ENCODE data around the gene RAPSN. TPM values are rescaled to one million over a fixed set of nuclear protein-coding genes. Genes with fewer than 3 reads are reported as not detected.

Gene RAPSN
- total and polyA plus RNA-seq, 2 donors (not counting 1 experiment from before 2014, with no cell fraction given), result 0.17 TPM; not detected in 1

DNA sequence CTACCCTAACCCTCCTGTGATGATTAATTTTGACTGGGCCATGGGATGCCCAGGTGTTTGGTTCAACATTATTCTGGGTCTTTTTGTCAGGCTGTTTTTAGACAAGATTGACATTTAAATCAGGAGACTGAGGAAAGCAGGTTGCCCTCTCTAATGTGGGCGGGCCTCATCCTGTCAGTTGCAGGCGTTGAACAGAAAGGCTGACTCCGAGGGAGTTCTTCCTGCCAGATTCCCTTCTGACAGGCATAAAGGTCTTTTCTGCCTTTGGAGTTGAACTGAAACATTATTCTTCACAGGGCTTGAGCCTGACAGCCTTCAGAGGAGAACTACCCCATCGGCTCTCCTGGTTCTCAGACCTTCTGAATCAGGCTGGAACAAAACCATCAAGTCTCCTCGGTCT lies 18.4 kb downstream of the RAPSN start:
- no peak overlapping the region for H3K27ac ChIP-seq (ENCODE audit: insufficient read depth, low read length)

DNA sequence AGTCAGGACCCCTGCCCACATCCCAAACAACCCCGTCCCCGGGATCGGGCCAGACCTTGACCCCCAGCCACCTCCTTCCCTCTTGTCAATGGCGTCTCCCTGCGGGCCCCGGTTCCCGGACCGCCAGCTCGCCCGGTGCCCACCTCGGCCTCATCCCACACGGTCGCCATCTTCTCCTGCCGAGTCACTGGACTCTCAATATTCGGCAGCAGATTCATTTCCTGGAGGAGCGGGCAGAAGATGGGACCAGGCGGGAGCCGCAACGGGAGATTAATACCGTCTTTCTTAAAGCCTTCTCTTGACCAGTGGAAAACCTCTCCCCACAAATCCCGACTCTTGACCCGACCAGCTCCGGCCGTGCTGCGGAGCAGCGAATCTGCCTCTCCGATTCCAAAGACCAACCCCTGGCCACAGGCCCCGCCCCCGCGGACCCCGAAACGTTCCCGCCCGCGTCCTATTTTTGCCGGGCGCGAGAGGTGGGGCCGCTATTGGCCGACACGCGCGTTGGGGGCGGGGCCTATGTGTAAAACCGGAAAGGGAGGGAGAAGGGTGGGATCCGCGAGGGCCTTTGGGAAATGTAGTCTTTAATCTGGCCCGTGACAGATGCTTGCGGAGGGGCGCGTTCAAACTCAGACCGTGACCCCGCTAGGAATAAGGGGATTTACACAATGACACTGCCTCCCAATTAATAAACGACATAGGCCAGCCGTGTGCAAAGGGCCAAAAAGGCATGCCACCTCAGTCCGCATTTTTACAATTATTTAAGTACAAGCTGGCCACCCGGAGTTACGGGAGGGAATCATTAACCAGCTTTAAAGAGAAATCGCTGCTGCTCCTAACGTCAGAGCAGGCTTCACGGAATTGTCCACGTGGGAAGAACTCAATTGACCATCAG lies 22.6 kb downstream of the RAPSN start, which contains the start of gene PSMC3:
TSS of gene PSMC3 (minus strand) at position 378 of the 895 bp plus-strand sequence. CDS start at position 218, 160 bp downstream.
- peak within 1 kb of the TSS; percentile 98 for H3K4me2 ChIP-seq (ENCODE audit: extremely low read depth, insufficient read depth, low read length)
- peak within 1 kb of the TSS; percentile 64 to 98 (median 85) for H3K4me3 ChIP-seq (replicated peaks in 1 of 4; ENCODE audit: control extremely low read depth in 1 of 4, insufficient read depth in 1 of 4, low read depth in 3 of 4, low read length in 4 of 4)
- H3K36me3 ChIP-seq (ENCODE audit: control insufficient read depth, insufficient read depth, low read length), result peaks cover 20% of the 10 kb centered on the region
- H3K9ac ChIP-seq (ENCODE audit: insufficient read depth, low read length), result peak within 1 kb of the TSS; percentile 96
- peaks cover 4% of the 10 kb centered on the region for H3K4me1 ChIP-seq (ENCODE audit: control insufficient read depth, extremely low read depth, insufficient read depth, low read length)
- peak within 1 kb of the TSS; percentile 95 for H2AFZ ChIP-seq (ENCODE audit: low read length)
- no peaks in the 10 kb centered on the region for H4K20me1 ChIP-seq (ENCODE audit: control insufficient read depth, extremely low read depth, insufficient read depth, low read length)
- H3K27ac ChIP-seq (ENCODE audit: insufficient read depth, low read length), result peak within 1 kb of the TSS; percentile 97
- DNase-seq (ENCODE audit: low read depth in 2 of 2), result peak; percentile 91 to 96
- H3K79me2 ChIP-seq (ENCODE audit: control insufficient read depth, insufficient read depth, low read length), result peaks cover 24% of the 10 kb centered on the region
- H3K27me3 ChIP-seq (ENCODE audit: control insufficient read depth, insufficient read depth, low read length), result no peaks in the 10 kb centered on the region
- H3K9me3 ChIP-seq (ENCODE audit: control insufficient read depth, insufficient read depth, low read depth, low read length), result no peaks in the 10 kb centered on the region
- TF ChIP-seq, protein P1, sequence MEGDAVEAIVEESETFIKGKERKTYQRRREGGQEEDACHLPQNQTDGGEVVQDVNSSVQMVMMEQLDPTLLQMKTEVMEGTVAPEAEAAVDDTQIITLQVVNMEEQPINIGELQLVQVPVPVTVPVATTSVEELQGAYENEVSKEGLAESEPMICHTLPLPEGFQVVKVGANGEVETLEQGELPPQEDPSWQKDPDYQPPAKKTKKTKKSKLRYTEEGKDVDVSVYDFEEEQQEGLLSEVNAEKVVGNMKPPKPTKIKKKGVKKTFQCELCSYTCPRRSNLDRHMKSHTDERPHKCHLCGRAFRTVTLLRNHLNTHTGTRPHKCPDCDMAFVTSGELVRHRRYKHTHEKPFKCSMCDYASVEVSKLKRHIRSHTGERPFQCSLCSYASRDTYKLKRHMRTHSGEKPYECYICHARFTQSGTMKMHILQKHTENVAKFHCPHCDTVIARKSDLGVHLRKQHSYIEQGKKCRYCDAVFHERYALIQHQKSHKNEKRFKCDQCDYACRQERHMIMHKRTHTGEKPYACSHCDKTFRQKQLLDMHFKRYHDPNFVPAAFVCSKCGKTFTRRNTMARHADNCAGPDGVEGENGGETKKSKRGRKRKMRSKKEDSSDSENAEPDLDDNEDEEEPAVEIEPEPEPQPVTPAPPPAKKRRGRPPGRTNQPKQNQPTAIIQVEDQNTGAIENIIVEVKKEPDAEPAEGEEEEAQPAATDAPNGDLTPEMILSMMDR (conservative IDR thresholded peaks at IDR 0.05 in 1 of 2, IDR thresholded peaks at IDR 0.05 in 1 of 2; ENCODE audit: low read depth in 1 of 2, low read length in 2 of 2), result no peak
- no peak for TF ChIP-seq EZH2 (IDR thresholded peaks at IDR 0.05; ENCODE audit: low read length, missing control alignments)

More for the DNA sequence above, 18.4 kb downstream of the RAPSN start:
- no peaks in the 10 kb centered on the region for H3K27me3 ChIP-seq (ENCODE audit: control insufficient read depth, insufficient read depth, low read length)
- H4K20me1 ChIP-seq (ENCODE audit: control insufficient read depth, extremely low read depth, insufficient read depth, low read length), result no peaks in the 10 kb centered on the region
- no peak for TF ChIP-seq EZH2 (IDR thresholded peaks at IDR 0.05; ENCODE audit: low read length, missing control alignments)
- TF ChIP-seq, protein P1 (conservative IDR thresholded peaks at IDR 0.05 in 1 of 2, IDR thresholded peaks at IDR 0.05 in 1 of 2; ENCODE audit: low read depth in 1 of 2, low read length in 2 of 2), result no peak
- H3K79me2 ChIP-seq (ENCODE audit: control insufficient read depth, insufficient read depth, low read length), result peaks cover 6% of the 10 kb centered on the region
- no peaks in the 10 kb centered on the region for H3K4me1 ChIP-seq (ENCODE audit: control insufficient read depth, extremely low read depth, insufficient read depth, low read length)
- H3K9me3 ChIP-seq (ENCODE audit: control insufficient read depth, insufficient read depth, low read depth, low read length), result no peaks in the 10 kb centered on the region
- no peak overlapping the region for H3K4me2 ChIP-seq (ENCODE audit: extremely low read depth, insufficient read depth, low read length)
- no peaks in the 10 kb centered on the region for H3K36me3 ChIP-seq (ENCODE audit: control insufficient read depth, insufficient read depth, low read length)
- H3K9ac ChIP-seq (ENCODE audit: insufficient read depth, low read length), result no peak overlapping the region
- H3K4me3 ChIP-seq (replicated peaks in 1 of 4; ENCODE audit: control extremely low read depth in 1 of 4, insufficient read depth in 1 of 4, low read depth in 3 of 4, low read length in 4 of 4), result no peak overlapping the region
- DNase-seq (ENCODE audit: low read depth in 2 of 2), result no peak
- H2AFZ ChIP-seq (ENCODE audit: low read length), result no peak overlapping the region

DNA sequence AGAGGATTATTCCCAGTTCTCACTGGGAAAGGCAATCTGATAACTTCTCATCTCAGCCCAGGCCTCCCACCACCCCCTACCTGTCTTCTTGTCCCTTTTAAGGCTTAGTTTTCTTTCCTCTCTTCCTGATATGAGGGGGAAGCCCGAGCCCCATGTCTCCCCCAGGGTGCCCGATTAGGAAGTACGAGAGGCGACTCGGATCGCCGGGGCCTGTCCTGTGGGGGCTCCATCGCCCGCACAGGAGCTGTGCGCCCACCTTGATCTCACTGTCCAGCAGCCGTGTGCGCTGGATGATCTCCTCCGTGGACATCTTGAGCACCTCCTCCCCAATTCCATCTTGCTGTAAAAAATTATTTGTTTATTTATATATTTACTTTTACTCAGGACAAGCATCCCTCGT lies 23.3 kb downstream of the RAPSN start:
- Histone ChIP-seq H3K9me3 (ENCODE audit: control insufficient read depth, insufficient read depth, low read depth, low read length) (no peaks in the 10 kb centered on the region), H3K27me3 (ENCODE audit: control insufficient read depth, insufficient read depth, low read length) (no peaks in the 10 kb centered on the region), H3K9ac (ENCODE audit: insufficient read depth, low read length) (peak overlapping the region; percentile 96), H3K4me2 (ENCODE audit: extremely low read depth, insufficient read depth, low read length) (peak overlapping the region; percentile 71), H3K79me2 (ENCODE audit: control insufficient read depth, insufficient read depth, low read length) (peaks cover 24% of the 10 kb centered on the region), H3K4me3 (replicated peaks in 1 of 4; ENCODE audit: control extremely low read depth in 1 of 4, insufficient read depth in 1 of 4, low read depth in 3 of 4, low read length in 4 of 4) (peak overlapping the region; percentile 64 to 98 (median 84)), H2AFZ (ENCODE audit: low read length) (no peak overlapping the region), H3K36me3 (ENCODE audit: control insufficient read depth, insufficient read depth, low read length) (peaks cover 24% of the 10 kb centered on the region), H3K4me1 (ENCODE audit: control insufficient read depth, extremely low read depth, insufficient read depth, low read length) (peaks cover 4% of the 10 kb centered on the region), H4K20me1 (ENCODE audit: control insufficient read depth, extremely low read depth, insufficient read depth, low read length) (no peaks in the 10 kb centered on the region), H3K27ac (ENCODE audit: insufficient read depth, low read length) (peak overlapping the region; percentile 97)
- TF ChIP-seq EZH2 (IDR thresholded peaks at IDR 0.05; ENCODE audit: low read length, missing control alignments), result no peak
- TF ChIP-seq, protein P1 (conservative IDR thresholded peaks at IDR 0.05 in 1 of 2, IDR thresholded peaks at IDR 0.05 in 1 of 2; ENCODE audit: low read depth in 1 of 2, low read length in 2 of 2), result no peak
- no peak for DNase-seq (ENCODE audit: low read depth in 2 of 2)

Measured in fibroblast of lung (primary cell).